Stimulated activated CD8-positive, alpha-beta memory T cell treated with anti-CD3 and anti-CD28 coated beads, Interleukin-2, amount 100 ng/mL, for 48 hours (primary cell): ENCODE results near the gene CSF3R.

Source experiments
- DNase-seq, 2 donors: peaks; one replicate each; pipeline ENCODE4 v3.0.0-alpha.2; 2020; ENCODE audit warnings: low read depth in 2 of 2

Gene CSF3R

DNA sequence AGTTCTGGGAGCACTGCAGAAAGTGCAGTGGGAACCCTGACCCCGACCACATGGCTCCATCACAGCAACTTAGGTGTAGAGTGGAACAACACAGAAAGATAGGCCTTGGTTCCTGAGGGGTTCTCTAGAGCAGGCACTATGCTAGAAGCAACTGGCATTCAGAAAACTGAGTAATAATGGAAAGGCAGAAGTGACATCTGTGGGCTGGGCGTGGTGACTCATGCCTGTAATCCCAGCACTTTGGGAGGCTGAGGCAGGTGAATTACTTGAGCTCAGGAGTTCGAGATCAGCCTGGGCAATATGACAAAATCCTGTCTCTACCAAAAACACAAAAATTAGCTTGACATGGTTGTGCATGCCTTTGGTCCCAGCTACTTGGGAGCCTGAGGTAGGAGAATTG lies 23.8 kb downstream of the CSF3R start:
- peak; percentile 30 to 59 for DNase-seq

DNA sequence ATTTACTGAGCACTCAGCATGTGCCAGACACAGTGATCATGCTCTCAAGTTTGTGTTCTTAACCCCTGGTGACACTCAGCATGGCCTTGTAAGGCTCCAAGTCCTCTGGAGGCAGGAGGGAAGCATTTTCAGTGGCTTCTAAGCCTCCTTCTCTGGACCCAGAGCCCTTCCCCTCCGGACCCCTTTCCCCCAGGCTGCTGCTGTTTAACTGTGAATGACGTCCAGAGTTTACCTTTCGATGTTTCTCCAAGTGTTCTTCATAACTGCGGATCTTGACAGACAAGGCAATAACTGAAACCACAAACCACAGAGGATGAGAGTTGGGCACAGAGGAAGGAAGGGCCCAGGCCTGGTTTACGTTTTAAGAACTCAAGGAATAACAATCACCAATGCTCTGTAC lies 25.0 kb downstream of the CSF3R start:
- DNase-seq: no peak

DNA sequence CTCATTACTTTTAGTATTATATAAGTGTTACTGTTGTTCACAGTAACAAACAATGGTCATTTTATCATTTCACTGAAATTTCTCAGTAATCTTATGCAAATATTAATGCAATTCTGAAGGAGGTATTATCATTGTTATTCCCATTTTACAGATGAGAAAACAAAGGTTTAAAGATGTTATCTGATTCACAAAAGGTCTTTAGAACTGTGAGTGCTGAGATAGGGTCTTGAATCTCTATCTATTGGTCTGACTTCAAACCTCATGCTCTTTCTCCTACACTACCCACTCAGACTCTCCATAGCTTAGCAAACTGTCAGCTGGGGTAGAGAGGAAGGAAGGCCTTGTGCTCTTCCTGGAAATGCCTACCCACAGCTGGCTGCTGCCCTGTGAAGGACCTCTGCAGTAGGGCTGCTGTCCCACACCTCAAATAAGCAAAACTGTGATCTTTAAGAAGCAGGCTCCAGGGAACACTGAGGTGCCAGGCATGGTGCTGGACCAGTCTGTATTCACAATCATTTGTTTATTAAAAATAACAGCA lies 26.3 kb downstream of the CSF3R start:
- no peak for DNase-seq

DNA sequence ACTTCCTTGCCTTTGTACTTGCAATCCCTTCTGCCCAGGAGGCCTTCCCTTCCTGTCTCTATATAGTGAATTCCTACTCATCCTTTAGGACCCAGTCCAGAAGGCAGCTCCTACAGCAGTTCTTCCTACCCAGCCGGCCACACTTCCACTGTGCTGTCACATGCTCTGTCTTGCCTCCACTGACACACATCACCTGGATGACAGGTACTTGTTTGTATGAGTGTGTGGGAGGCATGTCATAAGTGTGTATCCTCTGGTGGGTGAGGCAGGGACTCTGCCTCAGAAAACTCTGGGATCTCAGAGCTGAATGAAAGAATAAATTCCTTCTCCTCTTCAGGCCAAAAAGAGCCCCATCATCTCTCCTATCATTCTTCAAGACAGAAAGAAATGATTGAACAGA lies 27.3 kb downstream of the CSF3R start:
- DNase-seq: no peak

DNA sequence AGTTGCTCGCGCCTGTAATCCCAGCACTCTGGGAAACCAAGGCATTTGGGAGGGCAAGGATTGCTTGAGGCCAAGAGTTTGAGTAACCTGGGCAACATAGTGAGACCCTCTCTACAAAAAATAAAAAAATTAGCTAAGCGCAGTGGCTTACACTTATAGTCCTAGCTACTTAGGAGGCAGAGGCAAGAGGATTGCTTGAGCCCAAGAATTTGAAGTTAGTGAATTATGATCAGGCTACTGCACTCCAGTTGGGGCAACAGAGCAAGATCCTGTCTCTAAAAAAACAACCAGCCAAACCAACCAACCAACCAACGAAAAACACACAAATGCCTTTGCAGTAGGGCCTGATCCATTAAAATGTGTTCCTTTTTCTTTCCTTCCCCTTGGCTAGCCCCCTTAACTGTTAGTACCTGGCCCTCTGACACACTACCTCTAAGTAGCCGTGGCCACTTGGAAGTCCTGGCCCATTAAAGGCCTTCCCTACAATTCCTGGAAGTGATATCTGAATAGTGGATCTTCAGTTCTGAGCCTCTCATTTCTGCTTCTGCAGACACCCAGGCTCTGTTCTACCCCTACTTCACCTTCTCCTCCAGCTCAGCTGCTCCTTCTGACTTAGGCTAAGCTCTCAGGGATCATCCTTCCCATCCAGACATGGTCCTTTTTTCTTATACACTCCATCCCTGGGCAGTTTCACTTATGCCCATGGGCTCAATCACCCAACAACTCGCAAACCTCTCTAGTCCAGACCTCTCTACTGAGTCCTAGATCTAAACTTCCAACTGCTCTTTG lies 28.9 kb downstream of the CSF3R start:
- no peak for DNase-seq

DNA sequence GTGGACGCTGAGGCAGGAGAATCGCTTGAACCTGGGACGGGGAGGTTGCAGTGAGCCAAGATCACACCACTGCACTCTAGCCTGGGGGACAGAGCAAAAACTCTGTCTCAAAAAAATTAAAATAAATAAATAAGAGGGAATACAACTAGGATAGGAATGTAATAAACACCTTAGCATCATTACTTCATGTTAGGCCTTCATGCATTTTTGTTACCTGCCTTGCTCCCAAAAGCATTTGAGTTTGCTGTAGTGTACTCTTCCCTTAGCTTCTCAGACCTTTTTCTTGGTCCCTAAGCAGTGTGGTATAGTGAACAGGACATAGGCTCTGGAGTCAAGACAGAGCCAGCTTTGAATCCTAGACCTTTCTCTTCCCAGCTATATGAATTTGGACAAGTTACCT lies 29.7 kb downstream of the CSF3R start:
- DNase-seq: no peak

DNA sequence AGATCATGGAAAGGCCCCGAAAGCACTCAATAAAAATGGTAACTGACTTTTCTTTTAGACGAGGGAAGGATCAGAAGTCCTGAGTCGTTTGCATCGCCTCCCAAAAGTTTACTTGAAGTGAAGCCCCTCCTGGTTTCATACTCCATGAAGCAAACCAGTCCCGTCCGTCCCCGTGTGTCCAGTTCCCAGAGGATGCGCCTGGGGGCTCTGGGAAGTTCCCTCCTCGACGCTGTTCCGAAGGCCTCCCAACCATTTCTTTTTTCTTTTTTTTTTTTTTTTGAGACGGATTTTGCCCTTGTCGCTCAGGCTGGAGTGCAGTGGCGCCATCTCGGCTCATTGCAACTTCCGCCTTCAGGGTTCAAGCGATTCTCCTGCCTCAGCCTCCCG lies 31.8 kb downstream of the CSF3R start:
- no peak for DNase-seq

DNA sequence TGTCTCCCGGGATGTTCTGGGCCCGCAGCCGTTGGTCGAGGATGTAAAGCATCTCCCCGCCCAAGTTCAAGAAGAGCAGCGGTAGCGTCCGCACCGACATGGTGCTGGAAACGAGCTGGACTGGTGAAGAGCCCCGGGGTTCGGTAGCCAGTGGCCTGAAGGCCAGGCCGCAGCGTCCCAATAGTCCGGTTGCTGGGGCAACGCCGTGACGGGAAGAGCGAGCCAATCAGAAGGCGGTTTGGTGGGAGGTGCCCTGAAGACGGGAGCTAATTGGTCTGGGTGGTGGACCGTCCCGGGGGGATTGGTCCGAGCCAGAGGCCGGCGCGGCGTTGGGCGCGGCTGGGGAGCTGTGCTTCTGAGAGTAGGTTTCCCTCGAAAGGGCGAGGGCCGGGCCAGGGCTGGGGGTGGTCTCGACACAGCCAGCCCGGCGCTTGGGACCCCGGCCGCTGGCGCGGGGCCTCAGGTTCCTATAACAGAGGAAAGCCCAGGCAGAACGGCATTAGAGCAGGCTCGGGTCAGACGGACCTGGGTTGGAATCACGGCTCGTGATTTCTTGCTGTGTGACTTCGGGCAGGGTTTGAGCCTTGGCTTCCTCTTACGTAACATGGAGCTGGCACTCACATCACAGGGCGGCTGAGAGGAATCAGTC lies 32.3 kb downstream of the CSF3R start, which contains the start of gene OSCP1:
Gene OSCP1, minus strand, starts transcription at position 182 of the 649 bp plus-strand sequence. Its CDS starts 82 bp downstream, at position 100.
- peak; percentile 80 to 82 for DNase-seq

DNA sequence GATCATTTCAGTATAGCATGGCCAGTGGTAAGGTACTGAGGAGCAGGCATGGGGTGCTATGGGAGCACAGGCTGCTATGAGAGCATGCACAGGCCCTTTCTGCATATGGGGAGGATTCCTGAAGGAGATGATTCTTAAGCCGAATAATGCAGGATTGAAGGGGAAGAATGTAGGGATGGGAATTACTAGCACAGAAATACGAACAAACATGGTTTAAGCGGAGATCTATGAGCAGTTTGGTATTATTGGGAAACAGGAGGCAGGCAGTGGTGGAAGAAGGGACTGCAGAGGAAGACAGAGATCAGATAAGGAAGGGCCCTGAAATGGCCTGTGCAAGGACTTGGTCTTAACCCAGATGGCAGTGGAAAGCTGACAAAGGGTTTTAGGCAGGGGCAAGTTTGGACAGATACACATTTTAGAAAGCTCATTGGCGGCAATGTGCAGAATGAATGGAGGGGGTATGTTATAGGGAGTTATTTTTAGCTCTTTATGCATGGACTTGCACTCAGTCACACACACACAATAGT lies 34.1 kb downstream of the CSF3R start:
- no peak for DNase-seq

DNA sequence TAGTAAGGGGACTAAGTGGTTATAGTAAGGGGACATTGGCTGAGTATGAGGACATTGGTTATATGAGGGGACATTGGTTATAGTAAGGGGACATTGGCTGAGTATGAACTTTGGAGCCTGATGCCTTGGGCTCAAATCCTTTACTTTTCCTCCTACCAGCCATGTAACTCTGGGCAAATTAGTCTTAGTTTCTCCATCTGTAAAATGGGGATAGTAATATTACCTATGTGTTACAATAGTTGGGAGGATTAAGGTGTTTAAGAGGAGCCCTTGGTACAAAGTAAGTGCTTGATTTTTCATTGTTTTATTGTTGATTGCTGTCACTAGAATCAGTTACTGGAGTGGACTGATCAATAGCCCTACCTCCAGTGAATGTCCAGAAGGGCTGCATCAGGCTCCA lies 35.3 kb downstream of the CSF3R start:
- no peak for DNase-seq

DNA sequence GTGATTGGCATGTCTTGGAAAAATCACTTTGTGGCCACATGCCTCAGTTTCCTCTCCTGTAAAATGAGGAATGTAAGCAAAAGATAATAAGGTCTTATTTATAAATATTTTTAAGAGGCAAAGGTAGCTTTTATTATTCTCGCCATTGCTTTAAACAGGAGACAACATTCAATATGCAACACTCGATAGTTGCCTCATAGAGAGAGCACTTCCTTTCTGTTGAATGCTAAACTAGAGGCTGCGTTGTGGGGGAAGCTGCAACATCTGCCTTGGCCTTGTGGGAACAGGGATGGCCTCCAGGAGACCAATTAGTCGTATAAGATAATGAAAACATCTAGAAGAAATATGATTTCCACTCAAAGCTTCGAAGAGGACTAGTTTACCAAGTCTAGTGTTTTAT lies 36.0 kb downstream of the CSF3R start:
- no peak for DNase-seq

DNA sequence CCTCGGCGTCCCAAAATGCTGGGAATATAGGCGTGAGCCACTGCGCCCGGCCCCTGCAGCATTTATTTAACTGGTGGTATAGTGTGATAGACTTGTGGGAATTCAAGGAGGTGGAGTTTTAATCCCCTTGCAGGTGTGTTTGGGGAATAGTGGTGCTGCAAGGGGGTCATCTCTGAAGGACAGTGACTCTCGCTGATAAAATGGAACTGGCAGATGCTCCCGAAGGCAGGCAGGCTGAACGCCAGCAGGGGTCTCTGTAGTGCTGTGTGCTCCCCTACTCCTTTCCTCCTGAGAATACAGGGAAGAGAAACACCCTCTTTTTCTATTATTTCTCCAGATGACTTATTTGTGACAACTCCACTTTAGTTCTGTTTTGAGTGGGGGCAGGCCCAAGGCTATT lies 36.4 kb downstream of the CSF3R start:
- no peak for DNase-seq

DNA sequence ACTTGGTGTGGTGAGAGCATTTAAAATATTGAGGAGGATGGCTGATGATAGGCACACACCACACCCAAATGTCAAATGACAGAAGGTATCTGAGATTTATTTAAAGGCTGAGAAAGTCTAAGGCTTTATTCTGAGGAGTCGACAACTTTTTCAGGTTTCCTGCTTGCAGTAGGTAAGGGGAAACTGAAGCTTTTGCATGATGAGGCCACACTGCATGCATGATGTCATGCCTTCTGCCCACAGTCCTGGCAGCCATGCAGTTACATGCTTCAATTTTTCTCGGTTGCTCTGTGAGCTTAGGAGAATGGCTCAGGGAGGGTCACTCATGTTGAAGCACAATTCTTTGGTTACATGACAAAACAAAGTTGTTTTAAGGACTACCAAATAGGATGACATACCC lies 39.4 kb downstream of the CSF3R start:
- DNase-seq: no peak

DNA sequence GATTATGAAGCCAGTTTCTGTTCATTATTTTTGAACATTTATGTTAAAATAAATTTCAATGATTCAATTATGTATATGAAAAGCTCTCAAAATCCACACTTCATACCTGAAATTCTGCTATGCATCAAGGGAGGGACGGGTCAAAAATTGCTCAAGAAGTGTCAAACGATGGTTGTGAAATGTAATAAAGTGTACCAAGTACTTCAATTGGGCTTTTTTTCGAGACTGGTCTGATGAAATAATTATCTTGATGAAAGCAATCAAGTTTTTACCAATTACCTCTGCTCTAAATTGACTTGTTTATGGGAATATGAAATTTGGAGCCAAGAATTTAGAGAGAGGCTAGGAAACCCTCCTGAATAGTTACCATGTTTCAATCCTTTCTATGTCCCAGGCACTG lies 40.4 kb downstream of the CSF3R start:
- no peak for DNase-seq

DNA sequence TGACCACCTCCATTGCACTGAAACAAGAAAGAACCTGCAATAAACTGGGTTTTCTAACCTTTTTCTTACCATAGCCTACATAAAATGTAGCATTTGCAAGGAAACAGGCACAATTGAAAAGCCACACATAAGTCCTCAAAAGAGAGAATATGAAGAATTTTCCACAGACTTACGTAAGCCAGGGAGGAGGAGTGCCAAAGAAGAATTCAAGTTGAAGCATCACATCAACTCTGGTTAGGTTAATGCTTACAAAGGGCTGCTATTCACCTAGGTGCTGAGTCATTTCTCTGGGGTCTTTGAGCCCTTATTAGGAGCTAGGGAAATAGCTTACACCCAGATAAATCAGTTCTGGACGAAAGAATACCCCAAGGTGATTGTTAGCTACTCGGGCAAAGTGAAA lies 42.1 kb downstream of the CSF3R start:
- no peak for DNase-seq

DNA sequence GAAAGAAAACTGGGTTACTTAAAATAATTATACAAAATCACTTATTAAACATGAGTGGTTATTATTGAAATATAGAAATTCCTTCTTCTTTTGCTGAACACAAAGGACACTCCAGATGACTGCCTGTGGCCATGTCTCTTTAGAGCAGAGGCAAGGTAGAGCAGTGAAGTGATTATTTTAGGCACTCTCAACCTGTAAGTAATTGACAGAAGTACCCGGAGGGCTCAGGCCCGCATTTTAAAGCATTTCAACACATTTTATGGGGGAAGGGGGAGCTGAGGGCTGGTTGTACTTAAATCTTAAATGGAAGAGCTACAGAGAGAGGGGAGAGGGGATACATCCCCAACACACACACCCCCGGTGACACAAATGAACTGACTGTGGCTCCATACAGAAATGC lies 42.7 kb downstream of the CSF3R start:
- no peak for DNase-seq

DNA sequence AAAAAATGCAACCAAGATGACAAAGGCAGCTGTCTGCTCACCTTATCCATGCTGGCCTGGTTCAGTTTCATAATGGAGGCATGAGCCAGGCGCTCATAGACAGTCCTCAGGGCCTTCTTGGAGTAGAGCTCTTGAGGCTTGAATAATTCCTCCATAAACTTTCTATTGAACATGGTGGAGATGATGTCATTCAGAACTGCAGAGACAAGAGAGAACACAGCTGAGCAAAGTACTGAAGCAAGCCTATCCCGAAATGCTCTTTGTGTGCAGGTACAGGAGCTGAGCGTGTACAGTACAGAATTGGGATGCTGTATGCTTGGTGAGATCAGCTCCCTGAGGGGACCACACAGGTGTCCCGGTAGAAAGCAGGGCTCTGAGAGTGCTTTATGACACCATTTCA lies 44.0 kb downstream of the CSF3R start:
- no peak for DNase-seq

DNA sequence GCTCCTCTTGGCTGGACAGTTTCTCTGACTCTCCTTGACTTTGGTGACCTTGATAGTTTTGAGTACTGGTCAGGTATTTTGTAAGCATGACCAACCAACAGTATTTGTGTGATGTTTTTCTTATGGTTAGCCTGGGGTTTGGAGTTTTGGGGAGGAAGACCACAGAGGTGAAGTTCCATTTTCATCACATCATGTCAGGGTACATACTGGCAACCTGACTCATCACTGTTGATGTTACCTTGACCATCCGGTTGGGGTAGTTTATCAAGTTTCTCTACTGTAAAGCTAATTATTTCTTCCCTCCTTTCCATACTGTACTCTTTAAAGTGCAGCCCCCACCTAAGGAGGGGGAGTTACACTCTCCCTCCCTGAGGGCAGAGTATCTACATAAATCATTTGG lies 45.9 kb downstream of the CSF3R start:
- no peak for DNase-seq

DNA sequence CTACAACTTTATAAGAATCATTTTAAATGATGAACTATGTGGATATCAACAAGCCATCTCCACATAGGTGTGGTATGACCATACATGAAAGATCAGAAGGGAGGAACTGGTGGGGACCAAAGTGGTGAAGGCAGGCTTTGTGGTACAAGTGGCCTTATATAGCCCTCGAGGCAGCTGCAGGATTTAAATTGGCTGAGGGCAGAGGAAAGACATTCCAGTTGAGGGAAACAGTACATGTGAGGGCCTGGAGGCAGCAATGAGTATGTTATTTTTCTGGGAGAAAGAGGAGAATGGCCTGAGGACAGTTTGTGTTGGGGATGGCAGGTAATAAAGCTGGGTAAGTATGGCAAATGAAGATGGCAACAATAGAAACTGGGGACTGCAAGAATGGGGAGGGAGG lies 49.6 kb downstream of the CSF3R start:
- no peak for DNase-seq

DNA sequence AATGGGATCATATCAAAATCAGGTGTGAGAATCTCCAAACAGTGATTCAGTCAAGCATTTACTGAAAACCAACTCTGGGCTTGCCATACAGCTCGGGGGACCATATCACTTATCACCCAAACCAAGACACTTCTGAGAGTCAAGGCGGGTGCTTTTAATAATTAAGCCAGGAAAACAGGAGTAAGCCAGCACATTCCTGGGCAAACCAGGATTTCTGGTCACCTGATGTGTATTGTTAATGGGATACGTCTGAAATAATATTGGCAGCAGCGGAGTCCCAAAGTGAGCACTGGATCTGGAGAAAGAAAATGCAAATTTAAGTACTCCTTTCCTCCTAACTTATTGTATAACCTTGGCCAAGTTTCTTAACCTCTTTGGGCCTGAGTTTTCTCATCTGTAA lies 50.1 kb downstream of the CSF3R start:
- DNase-seq: no peak

DNA sequence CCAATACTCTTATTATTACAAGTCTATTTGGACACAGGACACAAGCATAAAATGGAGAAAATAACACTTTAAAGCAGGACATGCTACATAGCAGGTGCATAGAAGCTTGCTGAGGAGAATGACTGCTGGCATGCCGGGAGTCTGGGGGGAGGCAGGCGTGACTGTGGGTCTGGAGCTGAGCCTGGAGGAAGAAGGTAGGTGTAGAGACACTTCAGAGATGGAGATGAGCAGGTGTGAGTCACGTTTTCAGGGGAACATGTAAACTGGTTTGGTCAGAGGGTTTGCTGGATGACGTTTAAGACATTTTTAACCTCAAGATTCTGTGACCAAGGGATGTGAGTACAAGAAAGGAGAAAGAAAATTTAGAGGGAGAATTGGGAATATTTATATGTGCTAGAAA lies 56.9 kb downstream of the CSF3R start:
- no peak for DNase-seq

DNA sequence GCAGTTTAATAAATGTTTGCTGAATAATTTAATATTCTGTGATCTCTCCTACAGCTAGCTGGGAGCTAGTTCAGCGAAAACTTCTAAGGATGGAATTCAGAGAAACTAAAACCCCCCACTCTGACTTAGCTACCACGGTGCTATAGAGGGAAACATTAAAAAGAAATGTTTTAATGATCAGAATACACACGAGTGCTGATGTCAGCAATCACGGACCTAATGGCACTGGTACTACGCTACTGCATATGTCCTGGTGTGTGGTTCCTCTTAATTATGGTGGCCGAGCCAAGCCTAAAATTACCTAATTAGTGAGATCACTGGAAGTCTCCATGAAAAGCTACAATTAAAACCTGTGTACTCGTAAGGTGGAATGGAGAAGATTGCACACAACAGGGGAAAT lies 61.1 kb downstream of the CSF3R start:
- no peak for DNase-seq

DNA sequence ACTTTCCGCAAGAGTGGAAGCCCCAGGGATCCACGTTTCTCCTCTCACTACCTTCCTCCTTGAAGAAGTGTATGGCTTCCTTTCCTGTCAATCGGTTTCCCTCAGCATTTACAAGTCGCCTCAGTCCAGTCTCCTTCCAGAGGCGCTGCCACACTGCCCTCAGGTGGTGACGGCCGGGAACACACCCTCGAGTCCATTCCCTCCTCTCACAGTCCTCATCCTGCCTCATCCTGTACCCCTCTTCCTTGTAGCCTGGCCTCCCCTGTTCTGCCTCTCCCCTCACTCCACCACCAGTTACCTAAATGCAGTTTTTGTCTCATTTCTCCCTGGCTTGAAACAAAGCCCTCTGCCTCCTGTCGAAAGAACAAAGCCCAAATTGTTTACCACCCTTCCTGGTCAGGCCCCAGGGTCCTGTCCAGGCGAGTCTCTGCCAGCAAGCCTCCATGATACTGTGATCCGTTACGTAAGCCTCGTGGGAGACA lies 61.8 kb downstream of the CSF3R start:
- peak; percentile 77 to 94 for DNase-seq
